Occipital lobe (tissue), 2 donors: ENCODE measurements around the gene WDR49. TPM values are rescaled to one million over a fixed set of nuclear protein-coding genes. Genes with fewer than 3 reads are reported as not detected.
A peak's percentile ranks its signal among the peaks of the same experiment; 100 is the strongest.
"Not testable (repeated sequence)": the region's sequence is repeated elsewhere in the genome, so short reads cannot be mapped to it uniquely, and the experiment has no call there.

Source experiments
- DNase-seq: peaks from one replicate; lab custom pipeline; 2025; lab: John Stamatoyannopoulos, UW
- total RNA-seq: library from RNA; depleted of rRNA; stranded (reverse); fragments of >200 nt; gene quantifications from one replicate; pipeline ENCODE4 v1.2.3, GENCODE V29; 2014

The WDR49 gene
- total RNA-seq, 1 donor from 2014 or later = 21.4 TPM

DNA sequence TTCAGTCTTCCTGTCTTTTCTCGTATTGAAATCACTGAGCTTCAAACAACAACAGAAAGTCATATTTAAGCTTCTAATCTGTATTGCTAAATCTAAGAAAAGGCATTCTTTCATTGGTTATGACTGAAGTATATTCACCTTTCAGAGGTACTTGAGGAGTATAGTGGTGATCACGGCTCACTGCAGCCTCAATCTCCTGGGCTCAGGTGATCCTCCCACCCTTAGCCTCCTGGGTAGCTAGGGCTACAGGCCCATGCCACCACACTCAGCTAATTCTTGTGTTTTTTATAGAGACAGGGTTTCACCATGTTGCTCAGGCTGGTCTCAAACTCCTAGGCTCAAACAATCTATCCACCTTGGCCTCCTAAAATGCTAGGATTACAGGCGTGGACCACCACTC lies 38.7 kb downstream of the WDR49 start:
- DNase-seq = no peak

DNA sequence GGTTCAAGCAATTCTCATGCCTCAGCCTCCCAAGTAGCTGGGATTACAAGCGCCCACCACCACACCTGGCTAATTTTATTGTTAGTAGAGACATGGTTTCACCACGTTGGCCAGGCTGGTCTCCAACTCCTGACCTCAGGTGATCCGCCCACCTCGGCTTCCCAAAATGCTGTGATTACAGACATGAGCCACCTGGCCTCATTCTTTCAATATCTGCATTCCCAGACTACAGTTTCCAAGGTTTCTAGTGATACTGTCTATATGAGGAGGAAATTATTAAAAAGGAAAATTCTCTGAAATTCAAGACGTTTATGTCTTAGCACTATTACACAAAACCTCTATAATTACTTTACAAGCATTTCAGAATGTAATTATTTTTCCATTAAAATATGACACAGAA lies 39.5 kb downstream of the WDR49 start:
- DNase-seq = not testable (repeated sequence)

DNA sequence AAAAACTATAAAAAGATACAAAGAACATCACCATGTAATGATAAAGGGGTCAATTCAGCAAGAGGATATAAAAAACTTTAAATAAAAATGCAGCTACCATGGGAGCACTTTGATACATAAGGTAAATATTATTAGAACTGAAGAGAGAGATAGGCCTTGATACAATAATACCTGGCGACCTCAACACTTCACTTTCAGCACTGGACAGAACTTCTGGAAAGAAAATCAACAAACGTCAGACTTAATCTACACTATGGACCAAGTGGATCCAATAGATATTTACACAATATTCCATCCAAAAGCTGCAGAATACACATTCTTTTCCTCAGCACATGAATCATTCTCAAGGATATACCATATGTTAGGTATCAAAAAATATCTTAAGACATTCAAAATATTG lies 42.0 kb downstream of the WDR49 start:
- DNase-seq = no peak

DNA sequence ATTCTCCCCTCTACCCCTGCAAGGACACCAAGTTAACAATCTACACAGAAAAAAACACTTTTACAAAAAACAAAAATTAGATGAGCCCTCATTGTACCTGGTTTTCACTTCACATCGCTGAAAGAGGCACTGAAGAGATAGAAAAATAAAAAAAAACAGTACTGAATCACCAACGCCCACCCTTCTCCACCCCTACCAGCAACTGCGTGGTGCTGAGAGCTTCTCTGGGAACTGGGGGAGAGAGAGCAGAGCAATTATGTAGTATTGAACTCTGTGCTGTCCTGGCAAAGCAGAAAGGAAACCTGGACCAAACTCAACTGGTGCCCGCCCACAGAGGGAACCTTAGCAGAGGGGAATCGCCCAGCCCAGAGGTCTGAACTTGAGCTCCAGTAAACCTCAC lies 44.6 kb downstream of the WDR49 start:
- no peak for DNase-seq

DNA sequence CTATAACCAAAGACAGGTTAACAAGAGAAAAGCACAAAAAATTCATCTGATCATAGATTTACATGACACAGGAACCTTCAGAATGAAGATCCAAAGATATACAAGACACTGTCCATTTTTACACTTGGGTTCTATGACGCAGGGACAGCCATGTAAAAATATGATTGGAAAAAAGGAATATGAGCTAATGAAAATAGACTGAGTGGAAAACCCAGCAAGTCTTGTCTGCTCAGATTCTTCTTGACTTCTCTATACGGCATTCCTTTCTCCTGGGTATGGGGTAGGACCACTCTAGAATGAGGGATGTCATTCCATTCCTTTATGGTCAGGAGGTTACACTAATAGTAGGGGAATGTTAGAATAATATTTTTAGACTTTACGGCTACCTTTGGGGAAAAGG lies 46.9 kb downstream of the WDR49 start:
- no peak for DNase-seq

DNA sequence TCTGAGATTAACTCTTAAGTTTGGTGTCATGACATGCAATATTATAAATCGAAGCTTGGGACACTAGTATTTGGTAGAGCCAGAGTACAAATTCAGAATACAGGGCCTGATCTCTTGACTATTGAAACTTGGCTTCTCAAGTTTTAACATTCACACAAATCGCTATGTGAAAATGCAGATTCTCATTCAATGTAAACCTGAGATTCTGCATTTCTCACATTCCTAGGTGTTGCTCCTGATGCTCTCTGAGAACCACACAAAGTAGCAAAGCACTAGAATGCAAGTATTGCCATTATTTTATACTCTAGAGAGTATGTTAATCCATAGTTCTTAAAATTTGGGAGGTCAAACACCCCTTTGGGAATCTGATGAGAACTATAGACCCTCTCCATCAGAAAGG lies 47.9 kb downstream of the WDR49 start:
- DNase-seq = no peak

DNA sequence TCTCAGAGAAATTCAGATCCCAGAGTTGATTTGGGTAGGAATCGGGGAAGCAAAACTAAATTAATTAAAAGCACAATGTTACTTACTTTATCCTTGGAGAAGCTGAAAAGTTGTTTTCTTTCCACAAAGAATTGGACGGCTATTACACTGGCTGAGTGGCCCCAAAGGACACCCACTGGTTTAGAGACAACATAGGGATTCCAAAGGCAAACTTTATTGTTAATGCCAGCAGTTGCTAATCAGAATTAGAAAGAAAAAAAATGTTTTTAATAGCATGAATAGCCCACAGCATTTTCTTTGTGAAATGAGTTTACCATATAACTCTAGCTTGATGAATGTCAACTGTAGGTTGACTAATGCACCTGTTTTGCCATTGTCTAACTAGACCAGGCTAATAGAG lies 51.7 kb downstream of the WDR49 start:
- no peak for DNase-seq

DNA sequence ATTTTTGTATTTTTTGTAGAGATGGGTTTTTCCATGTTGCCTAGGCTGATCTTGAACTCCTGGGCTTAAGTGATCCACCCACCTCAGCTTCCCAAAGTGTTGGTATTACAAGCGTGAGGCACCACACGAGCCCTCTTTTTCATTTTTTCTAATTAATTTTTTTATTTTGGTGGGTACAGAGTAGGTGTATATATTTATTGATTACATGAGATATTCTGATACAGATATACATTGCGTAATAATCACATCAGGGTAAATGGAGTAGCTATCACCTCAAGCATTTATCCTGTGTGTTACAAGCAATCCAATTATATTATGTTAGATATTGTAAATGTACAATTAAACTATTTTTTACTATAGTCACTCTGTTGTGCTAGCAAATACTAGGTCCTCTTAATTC lies 66.1 kb downstream of the WDR49 start:
- no peak for DNase-seq

DNA sequence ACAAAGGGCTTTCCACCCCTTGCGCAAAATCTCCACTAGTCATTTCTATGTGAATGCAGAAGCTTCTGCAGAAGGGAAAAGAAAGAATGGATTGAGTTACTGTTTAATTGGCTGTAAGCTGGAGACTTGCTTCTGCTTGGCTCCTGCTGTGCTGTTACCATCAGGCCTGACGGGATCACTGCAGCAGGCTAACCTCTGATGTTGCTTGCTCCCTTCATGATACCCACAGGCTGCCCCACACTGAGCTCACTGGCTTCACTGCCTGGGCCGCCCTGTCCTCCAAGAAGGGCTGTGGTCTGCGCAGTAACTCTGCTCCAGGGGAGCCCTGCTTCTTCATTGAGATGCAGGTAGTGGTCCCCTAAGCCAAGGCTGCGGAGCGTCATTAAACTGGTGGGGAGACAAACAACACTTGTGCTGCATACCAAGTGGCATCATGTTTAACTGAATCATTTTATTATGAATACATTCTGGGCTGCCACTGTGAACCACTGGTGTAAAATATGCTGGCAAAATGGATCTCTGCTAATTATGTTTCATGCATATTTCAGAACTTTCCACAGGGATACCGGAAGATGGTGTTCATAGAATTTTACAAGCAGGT lies 78.6 kb downstream of the WDR49 start:
- peak; percentile 7 for DNase-seq

DNA sequence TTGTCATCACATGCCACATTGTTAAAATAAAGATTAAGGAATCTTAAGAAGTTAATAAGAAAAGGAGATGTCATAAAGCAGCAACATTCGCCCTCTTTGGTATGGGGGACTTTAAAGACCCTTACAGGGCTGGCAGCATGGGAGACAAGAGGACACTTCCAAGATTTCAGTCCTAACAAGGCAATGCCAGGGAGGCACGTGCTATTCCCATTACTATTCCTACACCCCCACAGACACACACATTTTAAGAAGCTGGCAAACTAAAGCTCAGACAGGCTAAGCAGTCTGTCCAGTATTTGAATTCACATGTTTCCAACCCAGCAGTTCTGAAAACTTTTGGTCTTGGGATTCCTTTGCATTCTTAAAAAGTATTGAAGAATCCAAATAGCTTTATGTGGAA lies 80.8 kb downstream of the WDR49 start:
- no peak for DNase-seq

DNA sequence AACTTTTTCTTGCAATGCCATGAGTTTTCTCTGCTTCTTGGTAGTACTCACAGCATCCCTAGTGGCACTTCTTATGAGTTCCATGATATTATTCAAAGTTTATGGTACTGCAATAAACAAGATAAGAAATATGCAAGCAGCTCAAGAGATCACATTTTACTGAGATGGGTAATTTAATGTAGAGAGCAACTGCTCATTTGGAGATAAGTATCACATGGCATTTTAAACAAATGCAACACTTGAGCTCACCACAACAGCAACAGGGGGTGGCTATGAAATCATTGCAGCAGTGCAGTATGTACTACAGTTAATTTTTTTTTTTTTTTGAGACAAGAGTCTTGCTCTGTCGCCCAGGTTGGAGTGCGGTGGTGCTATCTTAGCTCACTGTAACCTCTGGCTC lies 85.1 kb downstream of the WDR49 start:
- no peak for DNase-seq

DNA sequence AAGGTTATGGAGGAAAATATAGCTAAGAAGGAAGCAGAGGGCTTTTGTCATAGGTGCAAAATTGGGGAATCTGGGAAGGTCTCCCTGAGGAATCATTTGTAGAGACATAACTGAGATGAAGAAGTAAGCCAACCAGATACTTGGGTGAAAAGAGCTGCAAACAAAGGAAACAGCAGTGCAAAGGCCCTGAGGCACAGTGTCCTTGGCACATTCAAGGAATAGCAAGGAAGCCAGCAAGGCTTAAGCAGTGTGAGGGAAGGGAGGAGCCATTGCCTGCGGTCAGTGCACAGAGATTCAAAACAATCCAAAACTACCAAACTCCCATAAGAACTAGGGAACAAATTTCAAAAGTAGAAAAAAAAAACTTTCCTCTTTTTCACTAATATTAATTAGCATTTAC lies 88.3 kb downstream of the WDR49 start:
- no peak for DNase-seq

DNA sequence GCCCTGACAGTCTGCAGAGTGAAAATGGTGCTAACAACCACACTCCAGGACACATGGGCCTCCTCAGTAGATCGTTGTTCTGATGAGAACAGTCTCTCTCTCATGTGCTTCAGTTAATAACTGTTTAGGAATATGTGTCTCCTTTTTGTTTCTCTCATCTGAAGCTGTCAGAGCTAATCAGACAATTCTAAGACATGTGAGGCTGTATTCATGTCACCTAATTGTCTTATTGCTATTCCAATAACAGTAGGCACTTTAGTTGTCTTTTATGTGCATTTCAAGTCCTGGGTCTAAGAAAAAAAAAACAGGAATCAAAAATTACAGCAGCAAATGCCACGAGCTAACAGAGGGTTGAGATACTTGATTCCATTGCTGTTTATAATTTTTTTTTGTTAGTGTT lies 89.1 kb downstream of the WDR49 start:
- no peak for DNase-seq

DNA sequence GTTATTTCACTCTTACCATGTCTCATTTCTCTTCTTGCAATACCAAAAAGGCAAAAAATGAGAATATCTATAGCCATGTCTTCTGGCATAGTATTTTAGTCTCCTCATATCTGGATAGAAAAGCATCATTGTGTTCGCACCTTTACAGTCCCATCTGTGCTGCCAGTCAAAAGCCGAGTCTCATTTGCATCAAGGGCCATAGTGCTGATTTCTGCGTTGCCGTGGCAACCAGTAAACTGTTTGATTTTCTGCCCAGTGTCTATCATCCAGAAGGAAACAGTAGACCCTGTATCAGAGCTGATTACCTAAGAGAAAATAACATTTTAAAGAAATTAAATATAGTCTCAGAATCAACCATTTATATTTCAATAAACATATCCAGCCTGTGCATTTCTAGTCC lies 93.8 kb downstream of the WDR49 start:
- no peak for DNase-seq

DNA sequence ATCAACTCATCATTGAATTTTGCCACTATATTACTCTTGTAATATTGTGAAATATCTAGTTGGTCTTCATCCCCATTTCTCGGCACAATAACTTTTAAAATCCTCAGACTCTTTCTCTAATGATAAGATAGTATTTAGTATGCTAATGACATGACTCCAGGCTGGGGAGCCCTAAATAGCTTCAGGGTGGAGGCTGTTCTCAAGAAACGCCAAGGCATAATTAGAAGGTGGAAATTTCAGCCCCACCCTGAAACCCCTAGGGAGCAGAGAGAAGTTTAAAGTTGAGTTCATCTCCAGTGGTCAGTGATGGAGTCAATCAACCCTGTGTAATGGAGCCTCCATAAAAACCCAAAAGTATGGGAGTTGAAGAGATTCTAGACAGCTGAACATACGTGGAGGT lies 98.8 kb downstream of the WDR49 start:
- DNase-seq = no peak

DNA sequence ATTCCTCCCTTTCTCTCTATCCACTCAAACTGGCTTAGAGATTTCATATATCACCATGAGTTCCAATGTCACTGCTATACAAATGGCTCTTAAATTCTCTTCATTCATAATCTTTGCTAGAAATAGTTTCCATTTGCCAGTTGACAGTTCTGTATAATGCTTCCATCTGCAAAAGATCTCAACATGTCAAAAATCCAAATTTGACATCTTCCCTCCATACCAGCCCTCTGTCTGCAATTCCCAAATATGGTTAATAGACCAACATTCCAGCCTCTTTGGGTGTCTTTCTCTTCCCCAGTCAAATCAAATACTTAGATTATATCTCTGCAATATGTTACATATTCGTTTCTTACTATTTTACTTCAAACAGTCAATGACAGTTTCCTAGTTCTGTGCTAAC lies 115.7 kb downstream of the WDR49 start:
- no peak for DNase-seq

DNA sequence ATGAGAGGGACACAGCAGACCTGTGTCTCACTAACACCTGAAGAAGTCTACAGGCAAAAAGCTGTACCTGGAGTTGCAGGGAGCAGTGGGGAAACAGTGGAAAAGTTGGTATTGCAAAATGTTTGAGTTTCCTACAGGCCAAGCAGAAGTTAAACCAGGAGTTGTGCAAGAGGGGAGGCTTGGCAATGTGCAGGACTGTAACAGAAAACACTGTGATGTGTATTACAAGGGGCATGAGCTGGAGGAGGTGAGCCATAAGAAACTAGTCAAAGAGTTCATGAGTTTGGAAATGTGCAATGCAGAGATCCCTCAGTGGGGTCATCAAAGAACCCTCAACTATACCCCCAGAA lies 132.8 kb downstream of the WDR49 start:
- DNase-seq = no peak

DNA sequence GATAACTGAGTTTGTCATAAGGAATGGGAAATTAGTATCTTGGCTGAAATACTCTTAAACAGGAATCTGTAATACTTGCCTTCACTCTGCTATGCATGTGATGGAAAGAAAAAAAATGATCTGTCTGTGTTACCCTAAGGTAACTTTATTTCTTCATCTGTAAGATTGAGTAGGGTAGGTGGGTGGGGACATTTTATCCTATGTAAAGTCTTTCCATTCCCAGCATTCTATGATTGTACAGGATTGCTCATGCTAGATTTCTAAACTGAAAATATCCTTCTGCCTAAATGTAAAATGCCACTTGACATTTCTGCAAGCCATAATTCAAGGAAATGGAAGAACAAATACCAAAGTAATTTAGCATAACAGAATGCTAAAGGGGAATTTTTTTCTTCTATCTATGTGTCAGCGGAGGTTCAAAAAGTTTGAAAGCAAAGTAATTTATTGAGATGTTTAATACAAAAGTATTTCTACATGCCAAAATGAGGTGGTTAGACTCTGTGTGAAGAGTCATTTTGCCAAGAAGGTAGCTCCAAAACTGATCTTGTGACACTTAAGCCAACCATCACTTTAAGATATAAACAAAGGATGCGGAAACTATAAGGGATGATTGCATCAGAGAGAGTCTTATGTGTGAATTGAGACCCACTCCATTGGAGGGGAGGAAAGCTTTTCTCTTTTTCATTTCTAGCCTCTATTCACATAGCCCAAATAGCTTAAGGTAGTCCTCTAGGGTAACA lies 133.3 kb downstream of the WDR49 start:
- DNase-seq = no peak

DNA sequence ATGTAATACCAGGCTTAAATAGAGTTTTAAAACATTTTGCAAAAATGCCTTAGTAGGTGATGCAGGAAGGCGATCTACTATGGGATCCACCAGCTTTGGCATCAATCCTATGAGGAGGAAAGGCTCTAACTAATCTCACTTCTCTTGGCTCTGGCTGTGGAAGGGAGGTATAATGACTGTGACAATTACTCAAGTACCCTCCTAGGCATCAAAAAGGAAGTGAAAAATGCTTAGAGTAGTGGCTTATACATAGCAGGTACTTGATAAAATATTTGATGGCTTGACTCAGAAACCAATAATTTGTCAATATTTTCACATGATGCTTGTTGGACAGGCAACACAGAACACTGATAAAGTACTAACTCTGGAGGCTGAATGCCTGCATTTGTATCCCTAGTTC lies 145.8 kb downstream of the WDR49 start:
- DNase-seq = no peak

DNA sequence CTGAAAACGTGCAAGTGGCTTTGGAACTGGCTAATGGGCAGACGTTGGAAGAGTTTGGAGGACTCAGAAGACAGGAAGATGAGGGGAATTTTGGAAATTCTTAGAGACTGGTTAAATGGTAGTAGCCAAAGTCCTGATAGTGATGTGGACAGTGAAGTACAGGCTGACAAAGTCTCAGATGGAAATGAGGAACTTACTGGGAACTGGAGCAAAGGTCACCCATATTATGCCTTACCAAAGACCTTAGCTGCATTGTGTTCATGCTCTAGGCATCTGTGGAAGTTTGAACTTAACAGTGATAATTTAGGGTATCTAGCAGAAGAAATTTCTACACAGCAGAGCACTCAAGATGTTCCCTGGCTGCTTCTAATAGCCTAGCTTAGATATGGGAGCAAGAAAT lies 151.3 kb downstream of the WDR49 start:
- no peak for DNase-seq

DNA sequence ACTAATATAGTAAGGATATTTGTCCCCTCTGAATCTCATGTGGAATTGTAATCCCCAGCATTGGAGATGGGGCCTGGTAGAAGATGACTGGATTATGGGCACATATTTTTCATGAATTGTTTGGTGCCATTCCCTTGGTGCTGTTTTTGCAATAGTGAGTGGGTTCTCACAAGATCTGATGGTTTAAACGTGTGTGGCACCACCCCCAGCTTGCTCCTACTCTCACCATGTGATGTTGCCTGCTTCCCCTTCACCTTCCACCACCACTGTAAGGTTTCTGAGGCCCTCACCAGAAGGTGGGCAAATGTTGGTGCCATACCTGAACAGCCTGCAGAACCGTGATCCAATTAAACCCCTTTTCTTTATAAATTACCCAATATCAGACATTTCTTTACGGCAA lies 151.8 kb downstream of the WDR49 start:
- DNase-seq = no peak

DNA sequence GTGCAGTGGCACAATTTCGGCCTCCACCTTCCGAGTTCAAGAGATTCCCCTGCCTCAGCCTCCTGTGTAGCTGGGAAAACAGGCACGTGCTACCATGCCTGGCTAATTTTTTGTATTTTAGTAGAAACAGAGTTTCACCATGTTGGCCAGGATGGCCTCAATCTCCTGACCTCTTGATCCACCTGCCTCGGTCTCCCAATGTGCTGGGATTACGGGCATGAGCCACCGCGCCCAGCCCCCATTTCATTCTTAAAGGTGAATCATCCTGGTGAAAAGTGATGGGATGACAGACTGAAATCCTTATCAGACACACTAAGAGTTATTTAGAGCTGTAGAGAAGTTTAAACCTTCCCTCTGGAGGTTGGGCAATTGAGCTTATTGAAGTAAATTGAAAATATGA lies 155.8 kb downstream of the WDR49 start:
- no peak for DNase-seq

DNA sequence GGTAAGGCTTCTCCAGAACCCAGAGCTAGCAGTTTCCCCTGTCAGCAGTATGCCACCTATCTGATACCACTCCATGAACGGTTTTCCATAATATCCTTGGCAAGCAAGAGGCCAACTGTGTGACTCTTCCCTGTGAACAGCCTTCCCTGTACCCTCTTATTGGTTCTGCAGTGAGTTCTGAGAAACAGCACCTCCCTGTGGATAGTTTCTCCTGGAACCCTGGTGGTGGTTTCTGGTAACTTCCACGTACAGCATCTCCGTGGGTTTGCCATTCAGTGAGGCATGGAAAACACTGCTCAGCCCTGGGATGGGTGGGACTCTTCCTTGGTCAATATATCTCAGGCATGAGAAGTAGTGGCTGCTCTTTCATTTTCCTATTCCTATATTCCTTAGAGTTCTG lies 160.5 kb downstream of the WDR49 start:
- DNase-seq = no peak

DNA sequence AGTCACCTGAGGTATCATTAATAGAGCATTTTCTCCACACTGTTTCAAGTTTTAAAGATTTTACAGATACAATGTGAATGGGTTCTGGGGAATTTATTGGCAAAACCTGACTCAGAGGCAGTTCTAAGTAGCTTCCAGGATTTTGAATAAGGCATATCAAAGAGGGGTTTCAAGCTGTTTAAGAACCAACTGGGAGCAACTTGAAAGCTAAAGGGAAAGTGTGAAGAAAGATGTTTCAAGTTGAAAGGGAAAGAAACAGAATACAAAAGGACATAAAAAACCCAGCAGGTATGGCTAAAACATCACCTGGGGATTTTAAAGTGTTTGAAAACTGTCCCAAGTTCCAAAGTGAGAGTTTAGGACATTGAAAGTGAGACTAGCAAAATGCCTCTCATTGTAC lies 162.1 kb downstream of the WDR49 start:
- no peak for DNase-seq
